HUES6 (cell line): Measurements from ENCODE around the gene FOXG1.
A peak's percentile ranks its signal among the peaks of the same experiment; 100 is the strongest.

Source experiments
- H3K27ac ChIP-seq: 2 replicates; pipeline ENCODE4 v1.7.0; 2013; ENCODE audit warnings: low read depth, mild to moderate bottlenecking, low read length, inconsistent platforms
- H3K27me3 ChIP-seq: 2 replicates; pipeline ENCODE4 v1.6.1; 2013; ENCODE audit warnings: low read length; ENCODE audit not compliant: control insufficient read depth, insufficient read depth
- H3K36me3 ChIP-seq: 2 replicates; pipeline ENCODE4 v1.6.1; 2013; ENCODE audit warnings: low read length; ENCODE audit not compliant: control insufficient read depth, insufficient read depth
- H3K4me1 ChIP-seq: 2 replicates; pipeline ENCODE4 v1.6.1; 2013; ENCODE audit warnings: low read length; ENCODE audit not compliant: control insufficient read depth, insufficient read depth
- H3K4me3 ChIP-seq: 2 replicates; pipeline ENCODE4 v1.5.1; 2013; ENCODE audit warnings: low read depth, low read length
- H3K9ac ChIP-seq: one replicate; pipeline ENCODE4 v1.6.1; 2013; ENCODE audit warnings: mild to moderate bottlenecking, low read length
- H3K9me3 ChIP-seq: 2 replicates; pipeline ENCODE4 v1.6.1; 2013; ENCODE audit warnings: low read depth, low read length; ENCODE audit not compliant: control insufficient read depth, insufficient read depth

Gene FOXG1

GRCh38 chr14:28755884-28756268, 10.7 kb upstream of the FOXG1 start:
- Histone ChIP-seq H3K36me3 (no peaks in the 10 kb centered on the region), H3K9ac (no peak overlapping the region), H3K9me3 (no peaks in the 10 kb centered on the region), H3K27me3 (peaks cover 74% of the 10 kb centered on the region), H3K4me3 (no peak overlapping the region), H3K27ac (no peak overlapping the region), H3K4me1 (peaks cover 31% of the 10 kb centered on the region)

GRCh38 chr14:28756269-28756883, 10.2 kb upstream of the FOXG1 start:
- Histone ChIP-seq H3K9ac (no peak overlapping the region), H3K27me3 (peaks cover 79% of the 10 kb centered on the region), H3K4me1 (peaks cover 31% of the 10 kb centered on the region), H3K4me3 (no peak overlapping the region; the same call in 1 of the 2 replicates), H3K36me3 (no peaks in the 10 kb centered on the region), H3K9me3 (no peaks in the 10 kb centered on the region), H3K27ac (no peak overlapping the region)

GRCh38 chr14:28756884-28757570, 9.6 kb upstream of the FOXG1 start:
- peaks cover 85% of the 10 kb centered on the region for H3K27me3 ChIP-seq
- no peak overlapping the region for H3K27ac ChIP-seq
- H3K9ac ChIP-seq: no peak overlapping the region
- H3K4me1 ChIP-seq: peaks cover 35% of the 10 kb centered on the region
- H3K9me3 ChIP-seq: no peaks in the 10 kb centered on the region
- peak overlapping the region; percentile 47 for H3K4me3 ChIP-seq
- H3K36me3 ChIP-seq: no peaks in the 10 kb centered on the region

DNA sequence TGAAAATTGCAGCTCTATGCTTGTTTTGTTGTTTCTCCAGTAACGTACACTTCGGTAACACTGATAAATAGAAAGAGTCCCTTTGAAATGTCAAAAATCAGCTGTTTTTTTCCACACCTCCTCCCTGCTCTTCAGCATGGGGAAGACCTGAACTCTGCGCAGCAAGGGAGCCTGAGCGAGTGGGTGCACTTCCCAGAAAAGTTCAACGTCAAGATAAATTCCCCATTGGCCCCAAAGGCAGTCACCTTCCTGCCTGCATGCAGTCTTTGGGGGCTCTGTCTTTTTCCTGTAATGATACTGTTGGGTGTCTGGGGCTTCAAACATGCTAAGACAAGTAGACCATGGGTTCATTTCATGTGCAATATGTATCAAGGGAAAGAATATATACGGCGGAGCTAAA, 8.8 kb upstream of the FOXG1 start:
- Histone ChIP-seq H3K27me3 (peaks cover 93% of the 10 kb centered on the region), H3K27ac (no peak overlapping the region), H3K9me3 (no peaks in the 10 kb centered on the region), H3K4me3 (no peak overlapping the region), H3K36me3 (no peaks in the 10 kb centered on the region), H3K9ac (no peak overlapping the region), H3K4me1 (peaks cover 39% of the 10 kb centered on the region)

GRCh38 chr14:28758253-28758884, 8.2 kb upstream of the FOXG1 start:
- no peaks in the 10 kb centered on the region for H3K36me3 ChIP-seq
- no peaks in the 10 kb centered on the region for H3K9me3 ChIP-seq
- peaks cover 39% of the 10 kb centered on the region for H3K4me1 ChIP-seq
- no peak overlapping the region for H3K27ac ChIP-seq
- peaks cover 94% of the 10 kb centered on the region for H3K27me3 ChIP-seq
- H3K9ac ChIP-seq: no peak overlapping the region
- peak overlapping the region; percentile 42; the same call in 1 of the 2 replicates for H3K4me3 ChIP-seq

GRCh38 chr14:28758885-28759652, 7.5 kb upstream of the FOXG1 start:
- H3K9me3 ChIP-seq: no peaks in the 10 kb centered on the region
- no peak overlapping the region for H3K9ac ChIP-seq
- H3K36me3 ChIP-seq: no peaks in the 10 kb centered on the region
- peaks cover 98% of the 10 kb centered on the region for H3K27me3 ChIP-seq
- H3K27ac ChIP-seq: no peak overlapping the region
- peaks cover 39% of the 10 kb centered on the region for H3K4me1 ChIP-seq
- H3K4me3 ChIP-seq: peak overlapping the region; percentile 42

DNA sequence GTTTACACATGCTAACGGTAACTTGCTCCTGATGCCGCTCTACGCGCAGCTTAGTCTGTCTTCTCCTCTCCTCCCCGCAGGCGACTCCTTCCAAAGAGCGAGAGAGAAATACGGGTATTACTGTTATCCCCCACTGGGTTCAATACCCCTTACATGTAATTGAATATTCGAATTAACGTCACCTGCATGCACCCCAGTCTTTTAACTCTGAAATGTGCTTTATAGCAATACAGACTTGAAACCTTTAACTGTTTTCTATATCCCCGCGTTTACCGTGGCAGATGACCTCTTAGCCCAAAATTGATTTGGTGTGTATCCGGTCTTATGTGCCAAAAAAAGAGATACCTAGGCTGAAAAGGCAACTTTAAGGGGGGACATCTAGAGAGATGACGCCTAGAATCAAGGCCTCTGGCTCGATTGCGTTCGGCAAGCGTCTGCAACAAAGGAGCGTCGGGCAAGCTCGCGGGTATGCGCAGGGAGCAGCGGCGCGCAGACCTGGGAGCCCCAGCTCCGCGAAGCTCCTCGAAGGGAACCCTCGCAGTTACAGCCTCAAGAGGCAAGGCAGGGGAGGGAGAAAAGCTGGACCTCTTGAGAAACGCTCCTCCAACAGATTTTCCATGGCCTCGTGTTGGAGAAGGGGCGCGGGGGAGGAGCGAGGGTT, 6.8 kb upstream of the FOXG1 start:
- Histone ChIP-seq H3K9me3 (no peaks in the 10 kb centered on the region), H3K36me3 (no peaks in the 10 kb centered on the region), H3K27ac (no peak overlapping the region), H3K9ac (no peak overlapping the region), H3K4me3 (peak overlapping the region; percentile 42), H3K4me1 (peaks cover 40% of the 10 kb centered on the region), H3K27me3 (peaks cover 100% of the 10 kb centered on the region)

- H3K27ac ChIP-seq: no peak overlapping the region
- H3K4me1 ChIP-seq: peaks cover 42% of the 10 kb centered on the region
- H3K9me3 ChIP-seq: no peaks in the 10 kb centered on the region
- peak overlapping the region; percentile 42; the same call in 1 of the 2 replicates for H3K4me3 ChIP-seq
- no peak overlapping the region for H3K9ac ChIP-seq
- no peaks in the 10 kb centered on the region for H3K36me3 ChIP-seq
- H3K27me3 ChIP-seq: peaks cover 100% of the 10 kb centered on the region
These were observed 6.1 kb upstream of the FOXG1 start for GRCh38 chr14:28760431-28760996.

GRCh38 chr14:28761438-28762291, 4.9 kb upstream of the FOXG1 start:
- Histone ChIP-seq H3K36me3 (no peaks in the 10 kb centered on the region), H3K9ac (no peak overlapping the region), H3K27ac (no peak overlapping the region), H3K4me1 (peaks cover 33% of the 10 kb centered on the region), H3K9me3 (no peaks in the 10 kb centered on the region), H3K4me3 (no peak overlapping the region), H3K27me3 (peaks cover 96% of the 10 kb centered on the region)
